ENCODE data around the gene CEP83.

DNA sequence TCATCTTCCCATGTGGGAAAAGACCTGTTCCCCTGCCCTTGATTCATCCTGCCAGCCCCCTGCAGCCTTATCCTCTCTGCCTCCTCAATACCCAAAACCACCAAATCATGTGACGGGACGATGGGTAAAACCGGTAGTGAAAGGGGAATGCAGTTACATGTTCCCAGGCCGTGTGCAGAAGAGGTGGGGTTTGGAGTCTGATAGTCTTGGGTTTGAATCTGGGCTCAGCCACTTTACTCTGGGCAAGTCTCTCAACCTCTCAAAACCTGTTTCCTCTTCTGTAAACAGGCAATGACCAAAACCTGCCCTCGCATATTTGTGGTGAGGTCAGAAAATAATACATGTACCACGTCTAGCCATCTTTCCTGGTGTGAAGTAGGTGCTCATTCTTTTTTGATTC, 188.3 kb downstream of the CEP83 start:
- TF ChIP-seq, protein P1, sequence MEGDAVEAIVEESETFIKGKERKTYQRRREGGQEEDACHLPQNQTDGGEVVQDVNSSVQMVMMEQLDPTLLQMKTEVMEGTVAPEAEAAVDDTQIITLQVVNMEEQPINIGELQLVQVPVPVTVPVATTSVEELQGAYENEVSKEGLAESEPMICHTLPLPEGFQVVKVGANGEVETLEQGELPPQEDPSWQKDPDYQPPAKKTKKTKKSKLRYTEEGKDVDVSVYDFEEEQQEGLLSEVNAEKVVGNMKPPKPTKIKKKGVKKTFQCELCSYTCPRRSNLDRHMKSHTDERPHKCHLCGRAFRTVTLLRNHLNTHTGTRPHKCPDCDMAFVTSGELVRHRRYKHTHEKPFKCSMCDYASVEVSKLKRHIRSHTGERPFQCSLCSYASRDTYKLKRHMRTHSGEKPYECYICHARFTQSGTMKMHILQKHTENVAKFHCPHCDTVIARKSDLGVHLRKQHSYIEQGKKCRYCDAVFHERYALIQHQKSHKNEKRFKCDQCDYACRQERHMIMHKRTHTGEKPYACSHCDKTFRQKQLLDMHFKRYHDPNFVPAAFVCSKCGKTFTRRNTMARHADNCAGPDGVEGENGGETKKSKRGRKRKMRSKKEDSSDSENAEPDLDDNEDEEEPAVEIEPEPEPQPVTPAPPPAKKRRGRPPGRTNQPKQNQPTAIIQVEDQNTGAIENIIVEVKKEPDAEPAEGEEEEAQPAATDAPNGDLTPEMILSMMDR (IDR thresholded peaks at IDR 0.05; ENCODE audit: insufficient read depth, low read length, poor library complexity, severe bottlenecking) = no peak
- no peak for TF ChIP-seq EZH2phosphoT487 (conservative IDR thresholded peaks at IDR 0.05; ENCODE audit: low read length)
